Measurements from ENCODE around the gene ZNF813.

The ZNF813 gene

GRCh38 chr19:53541971-53542370 is 74.4 kb downstream of the ZNF813 start:
- Histone ChIP-seq H3K9ac (ENCODE audit: low read length in 2 of 2) (no peak overlapping the region), H3K4me1 (ENCODE audit: control insufficient read depth, insufficient read depth, low read length) (peaks cover 4% of the 10 kb centered on the region), H3K36me3 (ENCODE audit: control insufficient read depth in 2 of 2, insufficient read depth in 2 of 2, low read length in 2 of 2) (peaks cover 3 to 4% of the 10 kb centered on the region in 2 donors), H3K9me3 (ENCODE audit: control insufficient read depth in 2 of 2, low read length in 2 of 2) (no peaks in the 10 kb centered on the region), H3K27me3 (ENCODE audit: control insufficient read depth in 1 of 2, insufficient read depth in 2 of 2, low read length in 2 of 2) (no peaks in the 10 kb centered on the region), H3K4me3 (ENCODE audit: low read length in 2 of 2) (no peak overlapping the region), H3K27ac (ENCODE audit: low read length) (no peak overlapping the region)

DNA sequence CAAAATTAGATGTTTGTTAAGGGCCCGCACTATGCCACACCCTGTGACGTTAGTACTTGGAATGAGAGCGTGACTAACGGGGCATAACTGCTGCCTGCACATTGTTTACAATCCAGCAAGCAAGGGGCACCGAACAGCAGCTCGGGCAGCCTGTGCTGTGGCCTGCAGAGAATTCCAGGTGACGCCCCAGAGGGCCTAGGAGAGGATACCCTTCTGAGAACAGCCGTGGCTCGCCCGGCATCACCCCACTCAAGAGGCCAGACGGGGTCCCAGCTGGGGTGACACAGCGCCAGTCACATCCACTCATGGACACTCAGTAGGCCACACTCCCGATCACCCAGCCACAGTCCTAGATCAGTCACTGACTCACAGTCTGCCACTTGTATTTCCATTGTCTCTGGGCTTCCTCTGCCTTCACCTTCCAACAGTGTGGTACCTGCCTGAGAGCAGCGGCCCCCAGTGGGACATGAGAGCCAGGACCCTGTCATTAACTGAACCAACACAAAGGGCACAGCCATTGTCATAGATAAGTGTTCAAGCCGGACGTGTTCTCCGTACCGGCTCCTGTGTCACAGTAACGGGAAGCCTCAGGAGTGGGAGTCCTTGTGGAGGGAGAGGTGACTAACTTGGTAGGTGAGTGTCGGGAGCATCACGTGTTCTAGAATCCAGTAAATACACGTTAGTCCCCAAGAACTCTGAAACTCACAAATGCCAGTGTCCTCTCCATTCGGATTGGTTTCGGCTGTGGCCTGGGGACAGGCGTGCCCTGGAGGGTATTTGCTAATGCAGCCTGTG is 77.9 kb downstream of the ZNF813 start:
- no peak overlapping the region for H3K4me3 ChIP-seq (ENCODE audit: low read length in 2 of 2)
- peaks cover 0 to 2% of the 10 kb centered on the region in 2 donors for H3K36me3 ChIP-seq (ENCODE audit: control insufficient read depth in 2 of 2, insufficient read depth in 2 of 2, low read length in 2 of 2)
- no peak overlapping the region for H3K27ac ChIP-seq (ENCODE audit: low read length)
- H3K4me1 ChIP-seq (ENCODE audit: control insufficient read depth, insufficient read depth, low read length): no peaks in the 10 kb centered on the region
- H3K27me3 ChIP-seq (ENCODE audit: control insufficient read depth in 1 of 2, insufficient read depth in 2 of 2, low read length in 2 of 2): no peaks in the 10 kb centered on the region
- no peak overlapping the region for H3K9ac ChIP-seq (ENCODE audit: low read length in 2 of 2)
- no peaks in the 10 kb centered on the region for H3K9me3 ChIP-seq (ENCODE audit: control insufficient read depth in 2 of 2, low read length in 2 of 2)
